Measurements from ENCODE around the gene DDX39A.

DDX39A gene

GRCh38 chr19:14361824-14362223 lies 57.3 kb downstream of the DDX39A start:
- peak; percentile 21 for DNase-seq
